Measurements from ENCODE around the gene BTNL2. TPM values are rescaled to one million over a fixed set of nuclear protein-coding genes. Genes with fewer than 3 reads are reported as not detected.

Gene BTNL2
- total and polyA plus RNA-seq, 2 donors (not counting 3 experiments of a cell fraction or from before 2014, with no cell fraction given) = not detected

DNA sequence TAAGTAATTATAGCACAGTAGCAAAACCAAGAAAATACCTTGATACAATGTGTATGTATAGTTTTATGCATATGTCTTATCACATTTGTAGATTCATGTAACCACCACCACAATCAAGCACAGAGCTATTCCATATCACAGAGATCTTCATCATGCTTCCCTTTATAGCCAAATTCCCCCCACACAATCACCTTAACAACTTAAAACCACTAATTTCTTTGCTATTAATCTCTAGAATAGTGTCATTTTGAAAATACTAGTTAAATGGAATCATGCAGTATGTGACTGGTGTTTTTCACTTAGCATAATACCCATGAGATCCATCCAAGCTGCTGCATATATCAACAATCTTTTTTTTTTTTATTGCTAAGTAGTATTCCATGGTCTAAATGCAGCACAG is 41.0 kb upstream of the BTNL2 start:
- Histone ChIP-seq H3K9me1 (replicated peaks; ENCODE audit: control insufficient read depth, extremely low read depth, insufficient read depth, low read length) (no peaks in the 10 kb centered on the region), H3K9ac (replicated peaks; ENCODE audit: extremely low read depth, insufficient read depth, low read length) (no peak overlapping the region), H3K4me2 (ENCODE audit: insufficient read depth, low read length) (no peak overlapping the region), H2AFZ (ENCODE audit: low read depth, low read length) (no peak overlapping the region), H3K79me2 (ENCODE audit: control insufficient read depth, insufficient read depth, low read length) (no peaks in the 10 kb centered on the region), H4K20me1 (replicated peaks; ENCODE audit: control insufficient read depth, extremely low read depth, insufficient read depth, low read length) (no peaks in the 10 kb centered on the region), H3K27ac (ENCODE audit: insufficient read depth, low read depth, low read length) (no peak overlapping the region), H3K9me3 (replicated peaks; ENCODE audit: control insufficient read depth, insufficient read depth, low read length) (no peaks in the 10 kb centered on the region), H3K27me3 (ENCODE audit: control insufficient read depth in 2 of 2, insufficient read depth in 2 of 2, low read length in 2 of 2) (peaks cover 6% of the 10 kb centered on the region in 2 experiments), H3K4me1 (ENCODE audit: control insufficient read depth, extremely low read depth, insufficient read depth, low read length) (no peaks in the 10 kb centered on the region), H3K36me3 (ENCODE audit: control insufficient read depth in 2 of 2, extremely low read depth in 1 of 2, insufficient read depth in 2 of 2, low read length in 2 of 2) (no peaks in the 10 kb centered on the region), H3K4me3 (replicated peaks in 1 of 3; ENCODE audit: insufficient read depth in 1 of 3, low read depth in 1 of 3, low read length in 3 of 3) (no peak overlapping the region)
- CTCF ChIA-PET = no interaction called here
- POLR2A ChIA-PET = no interaction called here
- DNase-seq (ENCODE audit: low read depth, low spot score) (no peak), FAIRE-seq (no peak)
- no TSS peak for BruUV-seq (replicated peaks)
- dilution Hi-C loops (cut with MboI; ENCODE audit: extremely low pct_ligation_motif_present, low sequenced_read_pairs) (no loop called here), intact Hi-C loops (cut with micrococcal nuclease) (no loop called here)
- TF ChIP-seq, protein P1, sequence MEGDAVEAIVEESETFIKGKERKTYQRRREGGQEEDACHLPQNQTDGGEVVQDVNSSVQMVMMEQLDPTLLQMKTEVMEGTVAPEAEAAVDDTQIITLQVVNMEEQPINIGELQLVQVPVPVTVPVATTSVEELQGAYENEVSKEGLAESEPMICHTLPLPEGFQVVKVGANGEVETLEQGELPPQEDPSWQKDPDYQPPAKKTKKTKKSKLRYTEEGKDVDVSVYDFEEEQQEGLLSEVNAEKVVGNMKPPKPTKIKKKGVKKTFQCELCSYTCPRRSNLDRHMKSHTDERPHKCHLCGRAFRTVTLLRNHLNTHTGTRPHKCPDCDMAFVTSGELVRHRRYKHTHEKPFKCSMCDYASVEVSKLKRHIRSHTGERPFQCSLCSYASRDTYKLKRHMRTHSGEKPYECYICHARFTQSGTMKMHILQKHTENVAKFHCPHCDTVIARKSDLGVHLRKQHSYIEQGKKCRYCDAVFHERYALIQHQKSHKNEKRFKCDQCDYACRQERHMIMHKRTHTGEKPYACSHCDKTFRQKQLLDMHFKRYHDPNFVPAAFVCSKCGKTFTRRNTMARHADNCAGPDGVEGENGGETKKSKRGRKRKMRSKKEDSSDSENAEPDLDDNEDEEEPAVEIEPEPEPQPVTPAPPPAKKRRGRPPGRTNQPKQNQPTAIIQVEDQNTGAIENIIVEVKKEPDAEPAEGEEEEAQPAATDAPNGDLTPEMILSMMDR (IDR thresholded peaks at IDR 0.05; ENCODE audit: extremely low read depth in 1 of 2, insufficient read depth in 1 of 2, low read depth in 1 of 2, low read length in 2 of 2) = no peak
- TF ChIP-seq, protein P2, sequence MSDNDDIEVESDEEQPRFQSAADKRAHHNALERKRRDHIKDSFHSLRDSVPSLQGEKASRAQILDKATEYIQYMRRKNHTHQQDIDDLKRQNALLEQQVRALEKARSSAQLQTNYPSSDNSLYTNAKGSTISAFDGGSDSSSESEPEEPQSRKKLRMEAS (IDR thresholded peaks at IDR 0.05; ENCODE audit: insufficient read depth, insufficient read length) = no peak
- TF ChIP-seq FOS (IDR thresholded peaks at IDR 0.05; ENCODE audit: borderline replicate concordance, insufficient read depth, low read length) = no peak
- TF ChIP-seq POLR2AphosphoS5 (IDR thresholded peaks at IDR 0.05; ENCODE audit: insufficient read depth, low read depth, low read length) = no peak
- no peak for TF ChIP-seq MYC (IDR thresholded peaks at IDR 0.05; ENCODE audit: low read depth, low read length)
- TF ChIP-seq GATA2 (IDR thresholded peaks at IDR 0.05; ENCODE audit: insufficient read depth, insufficient read length, low read depth, low read length) = no peak
- no peak for TF ChIP-seq POLR2A (IDR thresholded peaks at IDR 0.05; ENCODE audit: low read depth, low read length)
- TF ChIP-seq JUN (IDR thresholded peaks at IDR 0.05; ENCODE audit: borderline replicate concordance, insufficient read depth, insufficient read length, low read depth) = no peak
- TF ChIP-seq EZH2 (IDR thresholded peaks at IDR 0.05; ENCODE audit: borderline replicate concordance, low read depth, low read length, severe bottlenecking) = no peak
